NCI-H2029 treated with DMSO at 0.1 percent for 48 hours (cell line): ENCODE data around the gene TCEA2.
A peak's percentile ranks its signal among the peaks of the same experiment; 100 is the strongest.

ENCODE experiments used
- DNase-seq: peaks from one replicate; lab custom pipeline; 2025; lab: John Stamatoyannopoulos, UW

The TCEA2 gene

GRCh38 chr20:64093013-64093503 is 30.1 kb downstream of the TCEA2 start:
- DNase-seq: no peak

- DNase-seq: no peak
Observed at GRCh38 chr20:64095455-64095854, 32.5 kb downstream of the TCEA2 start.

DNA sequence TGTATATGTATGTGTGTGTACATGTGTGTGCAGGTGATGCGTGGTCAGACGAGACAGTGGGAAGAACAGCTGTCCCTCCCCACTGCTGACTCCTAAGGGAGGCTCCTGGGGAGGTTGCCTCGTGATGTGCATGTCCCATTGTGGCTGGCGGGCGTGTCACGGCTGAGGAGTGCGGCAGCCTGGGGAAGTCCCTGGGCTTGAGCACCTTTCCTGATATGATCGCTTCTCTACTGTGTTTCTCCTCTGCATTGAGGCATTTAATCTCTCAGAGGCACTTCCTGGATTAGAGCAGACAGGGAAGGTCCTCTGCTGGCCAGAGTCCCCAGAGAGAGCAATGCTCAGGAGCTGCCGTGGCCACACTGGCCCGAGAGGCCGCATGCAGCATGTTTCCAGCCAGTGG is 32.9 kb downstream of the TCEA2 start:
- DNase-seq: no peak

DNA sequence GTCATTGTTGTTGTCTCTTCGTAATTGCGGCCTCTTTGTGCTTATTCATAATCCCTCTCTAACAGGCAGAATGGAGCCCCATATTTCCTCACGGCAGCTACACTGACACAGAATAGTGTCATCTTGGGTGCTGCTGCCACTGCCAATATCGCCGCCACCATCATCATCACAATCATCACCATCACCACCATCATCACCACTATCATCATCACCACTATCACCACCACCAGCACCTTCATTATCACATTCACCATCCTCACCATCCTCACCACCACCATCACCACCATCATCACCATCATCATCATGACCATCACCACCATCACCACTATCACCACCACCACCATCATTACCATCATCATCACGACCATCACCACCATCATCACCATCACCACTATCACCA is 33.5 kb downstream of the TCEA2 start:
- DNase-seq: no peak

- no peak for DNase-seq
Observed at GRCh38 chr20:64098471-64099013, 35.5 kb downstream of the TCEA2 start.

DNA sequence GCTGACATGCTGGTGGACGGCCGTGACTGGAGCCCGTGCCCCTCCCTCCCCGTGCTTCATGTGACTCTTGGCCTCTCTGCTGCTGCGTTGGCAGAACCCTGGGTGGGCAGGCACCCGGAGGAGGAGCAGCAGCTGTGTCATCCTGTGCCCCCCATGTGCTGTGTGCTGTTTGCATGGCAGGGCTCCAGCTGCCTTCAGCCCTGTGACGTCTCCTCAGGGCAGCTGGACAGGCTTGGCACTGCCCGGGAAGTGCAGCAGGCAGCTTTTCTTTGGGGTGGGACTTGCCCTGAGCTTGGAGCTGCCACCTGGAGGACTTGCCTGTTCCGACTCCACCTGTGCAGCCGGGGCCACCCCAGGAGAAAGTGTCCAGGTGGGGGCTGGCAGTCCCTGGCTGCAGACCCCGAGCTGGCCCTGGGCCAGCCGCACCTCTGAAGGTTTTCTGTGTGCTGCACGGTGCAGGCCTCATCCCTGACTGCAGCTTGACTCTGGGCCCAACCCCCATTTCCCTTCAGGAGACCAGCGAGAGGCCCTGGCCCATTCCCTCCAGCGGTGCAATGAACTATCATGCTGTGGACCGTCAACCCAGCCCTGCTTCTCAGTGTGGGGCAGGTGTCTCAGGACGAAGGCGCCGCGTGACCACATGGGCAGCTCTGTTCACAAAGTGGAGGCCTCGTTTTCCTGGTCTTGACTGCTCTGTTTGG is 36.2 kb downstream of the TCEA2 start:
- DNase-seq: no peak

GRCh38 chr20:64099880-64100565 is 37.0 kb downstream of the TCEA2 start:
- no peak for DNase-seq

DNA sequence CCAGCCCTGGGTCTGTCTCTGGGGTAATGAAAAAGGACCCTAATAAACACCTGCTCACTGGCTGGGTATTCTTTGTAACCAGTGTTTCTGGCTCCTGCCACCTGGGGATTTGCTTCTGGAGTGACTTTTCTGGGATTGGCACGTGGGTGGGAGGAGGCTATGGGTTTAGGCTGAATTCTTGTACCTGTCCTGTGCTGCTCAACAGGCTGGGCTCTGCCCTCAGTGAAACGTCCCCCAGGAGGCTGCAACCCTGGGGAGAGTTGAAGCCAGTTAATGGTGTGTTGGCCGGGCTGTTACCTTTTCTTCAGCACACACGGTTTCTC is 37.5 kb downstream of the TCEA2 start:
- no peak for DNase-seq

- no peak for DNase-seq
Observed at GRCh38 chr20:64100946-64101688, 38.1 kb downstream of the TCEA2 start.

- DNase-seq: no peak
Observed at GRCh38 chr20:64101731-64102621, 39.0 kb downstream of the TCEA2 start.

GRCh38 chr20:64102647-64103354 is 39.8 kb downstream of the TCEA2 start:
- peak; percentile 5 for DNase-seq

DNA sequence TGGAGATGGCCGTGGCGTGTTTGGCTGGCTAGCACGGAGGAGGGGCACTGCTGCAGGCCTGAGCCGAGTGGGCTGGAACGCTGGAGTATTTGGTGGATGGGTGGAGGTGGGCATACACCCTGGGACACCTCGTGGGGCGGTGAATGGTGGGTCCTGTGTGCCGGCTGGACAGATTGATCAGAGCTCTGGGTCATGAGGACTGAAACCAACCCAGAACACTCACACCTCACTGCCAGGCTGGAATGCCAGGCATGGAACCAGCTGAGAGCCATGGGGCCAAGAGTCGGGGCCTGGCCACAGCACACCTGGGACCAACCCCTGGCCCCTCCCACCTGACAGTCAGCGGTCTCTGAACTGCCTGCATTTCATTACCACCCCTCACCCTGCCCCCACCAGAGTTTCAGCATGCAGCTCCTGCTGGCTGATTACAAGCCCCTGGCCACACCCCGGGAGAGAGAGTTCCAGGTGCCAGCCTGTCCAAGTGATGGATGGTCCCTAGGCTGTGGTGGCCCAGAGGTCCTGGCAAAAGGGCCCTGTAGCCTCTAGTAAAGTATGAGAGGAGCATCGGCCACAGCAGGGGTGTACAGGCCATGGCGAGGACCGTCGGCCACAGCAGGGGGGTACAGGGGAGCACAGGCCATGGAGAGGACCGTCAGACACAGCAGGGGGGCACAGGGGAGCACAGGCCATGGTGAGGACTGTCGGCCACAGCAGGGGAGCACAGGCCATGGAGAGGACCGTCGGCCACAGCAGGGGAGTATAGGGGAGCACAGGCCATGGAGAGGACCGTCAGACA is 41.1 kb downstream of the TCEA2 start:
- DNase-seq: no peak

GRCh38 chr20:64104667-64105451 is 41.9 kb downstream of the TCEA2 start:
- DNase-seq: no peak

GRCh38 chr20:64105846-64106434 is 42.9 kb downstream of the TCEA2 start:
- no peak for DNase-seq

- no peak for DNase-seq
Observed at GRCh38 chr20:64106435-64106961, 43.5 kb downstream of the TCEA2 start.

DNA sequence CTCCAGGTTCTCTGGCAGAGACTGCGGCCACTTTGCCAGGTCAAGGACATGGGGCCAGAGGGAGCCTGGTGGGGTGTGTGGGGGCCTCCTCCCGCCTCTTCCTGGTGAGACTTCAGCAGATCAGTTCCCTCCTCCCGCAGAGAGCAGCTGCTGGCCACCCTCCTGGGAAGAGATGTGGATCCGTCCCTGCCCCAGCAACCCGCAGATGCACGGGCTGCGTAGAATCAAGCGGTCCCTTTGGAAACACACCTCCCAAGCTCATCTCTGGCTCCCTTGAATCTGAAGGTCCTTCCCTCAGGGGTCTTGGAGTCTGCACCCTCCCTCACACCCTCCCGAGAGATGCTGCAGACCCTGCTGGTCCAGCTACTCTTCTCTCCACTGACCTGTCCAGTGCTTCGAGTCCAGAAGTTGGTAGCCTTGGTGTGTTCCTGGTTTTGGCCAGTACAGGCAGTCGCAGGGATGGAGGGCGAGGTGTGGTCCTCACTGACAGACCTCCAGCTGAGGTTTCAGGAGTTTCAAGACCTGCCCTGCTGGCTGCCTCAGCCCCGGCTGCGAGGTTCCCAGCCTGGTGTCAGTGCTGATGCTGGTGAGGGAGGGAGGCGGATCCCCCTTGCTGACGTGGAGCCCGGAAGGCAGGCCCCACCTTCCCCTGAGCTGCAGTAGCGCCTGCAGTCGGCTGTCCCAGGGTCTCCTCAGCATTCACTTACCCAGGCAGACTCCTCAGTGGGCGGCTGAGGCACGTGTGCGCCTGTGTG is 44.2 kb downstream of the TCEA2 start, which contains the start of gene NPBWR2:
TSS of gene NPBWR2 (minus strand) at position 585 of the 755 bp plus-strand sequence. CDS start 734 bp downstream, outside the sequence.
- DNase-seq: no peak

GRCh38 chr20:64107736-64108457 is 44.9 kb downstream of the TCEA2 start:
- DNase-seq: no peak
